GM18507 (cell line): ENCODE results near the gene EIF4G3.
A peak's percentile ranks its signal among the peaks of the same experiment; 100 is the strongest.

Experiments
- DNase-seq: peaks from one replicate; pipeline ENCODE4 v3.0.0; 2011; ENCODE audit warnings: low read depth; ENCODE audit not compliant: insufficient read length; ENCODE audit errors: extremely low spot score
- FAIRE-seq: peaks from 2 replicates; lab custom pipeline; 2011; peaks lifted over from hg19 to GRCh38; lab: Jason Lieb, UNC

EIF4G3 gene

DNA sequence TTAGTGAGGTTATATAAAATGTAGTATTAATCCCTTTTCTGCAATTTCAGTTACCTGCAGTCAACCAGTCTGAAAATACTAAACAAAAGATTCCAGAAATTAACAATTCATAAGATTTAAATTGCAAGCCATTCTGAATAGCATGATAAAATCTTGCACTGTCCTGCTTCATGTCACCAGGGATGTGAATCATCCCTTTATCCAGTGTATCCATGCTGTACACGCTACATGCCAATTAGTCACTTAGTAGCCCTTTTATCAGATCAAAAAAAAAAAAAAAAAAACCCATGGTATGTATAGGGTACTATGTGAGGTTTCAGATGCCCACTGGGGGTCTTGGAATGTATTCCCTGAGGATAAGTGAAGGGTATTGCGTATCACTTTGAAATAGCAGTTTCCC is 198.3 kb downstream of the EIF4G3 start:
- DNase-seq = no peak

DNA sequence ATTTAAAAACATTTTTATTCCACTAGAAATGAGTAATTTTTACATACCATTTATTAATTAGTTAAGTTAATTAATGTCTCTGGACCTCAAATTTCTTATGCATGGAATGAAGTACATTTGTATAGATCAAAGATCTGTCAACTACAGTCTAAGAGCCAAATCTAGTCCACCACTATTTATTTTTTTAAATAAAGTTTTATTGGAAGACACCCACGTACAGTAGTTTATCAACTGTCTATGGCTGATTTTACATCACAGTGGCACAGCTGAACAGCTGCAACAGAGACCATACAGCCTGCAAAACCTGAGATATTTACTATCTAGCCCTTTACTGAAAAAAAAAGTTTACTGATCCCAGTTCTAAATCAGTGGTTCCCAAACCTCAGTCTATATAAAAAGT is 201.0 kb downstream of the EIF4G3 start:
- no peak for DNase-seq
- no peak for FAIRE-seq

More for the DNA sequence above, 198.3 kb downstream of the EIF4G3 start:
- no peak for FAIRE-seq

DNA sequence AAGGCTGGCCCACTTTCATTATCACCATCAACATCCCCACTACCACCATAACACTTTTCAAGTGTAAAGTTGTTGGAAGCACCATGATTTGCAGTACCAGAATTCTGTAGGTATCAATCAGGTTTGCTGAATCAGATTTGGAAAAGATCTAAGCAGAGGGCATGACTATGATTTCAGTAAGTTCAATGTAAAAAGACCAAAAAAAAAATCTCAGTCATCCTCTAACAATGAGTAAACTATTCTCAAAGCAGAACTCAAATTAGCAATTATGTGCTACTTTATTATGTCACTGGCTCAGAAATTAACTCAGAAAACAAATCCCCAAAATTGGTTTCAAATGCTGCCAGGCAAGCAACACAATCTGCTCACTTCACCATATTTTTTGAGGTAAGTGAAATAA is 201.7 kb downstream of the EIF4G3 start:
- FAIRE-seq (no peak), DNase-seq (no peak)

DNA sequence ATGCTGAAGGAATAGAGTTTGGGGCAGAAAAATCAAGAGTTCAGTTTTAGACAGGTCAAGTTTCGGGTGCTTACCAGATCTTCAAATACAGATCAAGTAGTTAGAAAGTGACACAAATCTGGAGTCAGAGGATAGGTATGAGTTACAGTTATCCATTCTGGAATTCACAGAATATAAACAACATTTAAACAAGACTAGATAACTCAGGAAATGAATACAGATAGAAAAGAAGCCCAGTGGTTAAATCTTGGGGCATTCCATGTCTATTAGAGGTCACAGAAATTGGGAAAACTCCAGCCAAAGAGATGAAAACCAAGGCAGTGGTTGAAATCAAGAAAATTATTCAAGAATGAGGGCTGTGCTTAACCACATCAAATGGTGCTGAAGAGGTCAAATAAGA is 202.6 kb downstream of the EIF4G3 start:
- DNase-seq = no peak
- FAIRE-seq = no peak

DNA sequence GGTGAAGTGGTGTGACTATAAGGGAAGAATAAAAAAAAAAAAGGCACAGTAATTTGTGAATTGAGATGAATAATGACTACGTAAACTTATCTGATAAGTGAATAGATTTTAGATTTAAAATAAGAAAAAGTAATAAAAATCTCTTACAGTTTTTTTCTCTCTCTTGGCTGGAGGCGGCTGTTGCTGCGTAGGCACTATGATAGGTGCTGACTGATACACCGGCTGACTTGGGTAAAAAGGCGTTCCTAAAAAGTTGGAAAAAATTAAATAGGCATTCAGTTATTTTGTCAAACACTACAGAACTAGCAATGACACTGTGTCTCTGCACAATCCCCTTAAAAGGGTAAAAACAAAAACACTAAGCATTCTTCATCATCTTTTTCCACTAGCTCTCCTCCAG is 203.8 kb downstream of the EIF4G3 start:
- no peak for DNase-seq

DNA sequence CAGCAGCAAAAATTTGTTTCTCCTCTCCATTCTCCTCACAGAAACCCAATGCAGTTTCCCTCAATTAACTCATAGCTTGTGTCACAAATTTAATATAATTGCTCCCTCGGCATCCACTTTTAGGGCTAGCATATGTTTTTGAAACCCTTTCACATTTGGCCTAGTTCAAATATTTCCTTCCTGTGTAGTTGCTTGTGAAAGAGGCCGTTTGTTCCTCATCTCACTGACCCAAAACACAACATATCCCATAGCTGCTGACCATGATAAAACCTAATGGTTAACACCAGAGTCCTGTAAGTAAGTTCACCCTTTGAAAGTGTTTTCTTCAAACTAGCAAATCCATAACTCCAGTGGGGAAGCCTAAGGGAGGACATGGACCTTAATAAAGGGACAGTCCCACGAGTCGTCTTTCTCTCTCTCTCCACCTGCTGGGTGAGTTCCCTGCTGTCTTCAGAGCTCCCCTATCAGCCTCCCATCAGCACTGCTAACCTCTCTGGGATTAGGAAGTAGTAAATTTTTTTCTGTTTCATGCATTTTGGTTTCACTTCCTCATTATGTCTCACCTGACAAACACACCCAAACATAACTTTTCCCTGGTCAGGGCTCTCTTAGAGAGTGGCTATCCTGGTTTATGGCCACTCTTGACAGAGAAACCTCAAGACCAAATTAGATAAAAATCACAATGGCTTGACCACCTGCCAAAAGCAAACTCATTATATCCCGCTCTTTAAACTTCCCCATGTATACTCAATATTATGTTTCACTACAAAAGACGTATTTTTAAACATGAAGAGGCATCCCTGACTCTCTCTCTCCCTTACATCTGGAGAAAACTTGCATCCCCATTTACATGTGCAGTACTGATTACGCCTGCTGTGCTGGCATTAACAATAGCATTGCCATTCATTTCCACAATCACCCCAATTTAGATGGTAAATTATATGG is 211.9 kb downstream of the EIF4G3 start:
- FAIRE-seq (peak; percentile 81), DNase-seq (peak; percentile 18)

More for the DNA sequence above, 203.8 kb downstream of the EIF4G3 start:
- no peak for FAIRE-seq

DNA sequence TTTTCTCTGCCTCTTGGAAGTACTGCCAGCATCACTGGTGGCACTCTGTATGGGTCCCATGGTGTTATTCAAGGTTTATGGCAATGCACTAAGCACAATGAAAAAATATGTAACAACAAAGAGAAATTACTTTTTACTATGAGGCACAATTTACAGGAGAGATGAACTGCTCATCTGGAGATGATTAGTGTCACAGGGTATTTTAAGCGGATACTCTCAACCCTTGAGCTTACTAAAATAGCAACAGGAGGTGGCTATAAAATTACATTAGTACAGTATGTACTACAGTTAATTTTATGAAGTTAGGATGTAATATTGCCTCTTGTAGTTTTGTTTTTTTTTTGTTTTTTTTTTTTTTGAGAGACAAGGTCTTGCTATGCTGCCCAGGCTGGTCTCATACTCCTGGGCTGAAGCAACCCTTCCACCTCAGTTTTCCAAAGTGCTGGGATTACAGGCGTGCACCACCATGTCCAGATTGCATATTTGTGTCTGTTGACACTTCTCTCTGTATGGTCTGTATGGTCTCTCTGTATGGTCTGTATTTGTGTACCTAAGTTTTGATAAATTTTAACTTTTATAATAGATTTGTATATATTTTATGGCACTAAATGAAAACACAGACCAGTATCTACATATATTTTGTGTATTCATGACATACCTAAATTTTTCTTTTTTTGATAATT is 214.0 kb downstream of the EIF4G3 start:
- FAIRE-seq (no peak), DNase-seq (no peak)

DNA sequence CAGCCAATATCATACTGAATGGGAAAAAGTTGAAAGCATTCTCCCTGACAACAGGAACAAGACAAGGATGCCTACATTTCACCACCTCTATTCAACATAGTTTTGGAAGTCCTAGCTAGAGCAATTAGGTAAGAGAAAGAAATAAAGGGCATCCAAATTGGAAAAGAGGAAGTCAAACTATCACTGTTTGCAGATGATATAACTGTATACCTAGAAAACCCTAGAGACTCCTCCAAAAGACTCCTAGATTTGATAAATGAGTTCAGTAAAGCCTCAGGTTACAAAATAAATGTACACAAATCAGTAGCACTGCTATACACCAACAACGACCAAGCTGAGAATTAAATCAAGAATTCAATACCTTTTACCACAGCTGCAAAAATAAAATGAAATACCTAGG is 218.3 kb downstream of the EIF4G3 start:
- FAIRE-seq (no peak), DNase-seq (no peak)

DNA sequence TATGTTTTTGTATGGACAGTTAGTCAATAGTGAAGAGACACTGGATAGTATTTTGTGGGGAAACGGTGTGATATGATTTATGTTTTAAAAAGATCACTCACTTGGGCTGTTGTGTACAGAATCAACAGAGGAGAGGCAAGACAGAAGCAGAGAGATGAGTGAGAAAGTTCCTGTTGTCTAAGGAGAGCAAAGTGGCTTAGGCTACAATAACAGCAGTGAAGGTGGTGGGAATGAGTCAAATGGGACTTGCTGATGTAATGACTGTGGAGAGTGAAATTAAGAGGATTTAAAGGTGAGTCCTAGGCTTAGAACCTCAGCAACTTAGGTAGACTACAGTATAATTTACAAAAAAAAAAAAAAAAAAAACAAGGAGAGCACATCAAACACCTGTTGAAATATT is 220.4 kb downstream of the EIF4G3 start:
- no peak for FAIRE-seq
- DNase-seq = no peak

DNA sequence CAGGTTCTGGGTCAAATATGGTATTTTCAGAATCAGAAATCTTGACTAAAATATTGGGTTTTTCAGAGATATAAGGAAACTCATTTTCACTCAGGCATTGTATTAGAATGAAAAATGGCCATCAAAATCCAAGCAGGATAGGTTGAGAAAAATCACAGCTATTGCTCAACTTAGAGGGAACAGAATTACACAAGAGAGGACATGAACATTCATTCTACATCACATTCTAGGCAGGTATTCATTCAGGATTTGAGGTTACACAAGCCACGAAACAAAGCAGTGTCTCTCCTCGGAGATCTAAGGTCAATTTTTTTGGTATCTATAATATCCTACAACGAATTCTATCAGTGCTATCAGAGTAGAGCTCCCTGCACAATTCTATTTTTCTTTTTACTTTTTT is 226.0 kb downstream of the EIF4G3 start:
- FAIRE-seq (no peak), DNase-seq (no peak)

DNA sequence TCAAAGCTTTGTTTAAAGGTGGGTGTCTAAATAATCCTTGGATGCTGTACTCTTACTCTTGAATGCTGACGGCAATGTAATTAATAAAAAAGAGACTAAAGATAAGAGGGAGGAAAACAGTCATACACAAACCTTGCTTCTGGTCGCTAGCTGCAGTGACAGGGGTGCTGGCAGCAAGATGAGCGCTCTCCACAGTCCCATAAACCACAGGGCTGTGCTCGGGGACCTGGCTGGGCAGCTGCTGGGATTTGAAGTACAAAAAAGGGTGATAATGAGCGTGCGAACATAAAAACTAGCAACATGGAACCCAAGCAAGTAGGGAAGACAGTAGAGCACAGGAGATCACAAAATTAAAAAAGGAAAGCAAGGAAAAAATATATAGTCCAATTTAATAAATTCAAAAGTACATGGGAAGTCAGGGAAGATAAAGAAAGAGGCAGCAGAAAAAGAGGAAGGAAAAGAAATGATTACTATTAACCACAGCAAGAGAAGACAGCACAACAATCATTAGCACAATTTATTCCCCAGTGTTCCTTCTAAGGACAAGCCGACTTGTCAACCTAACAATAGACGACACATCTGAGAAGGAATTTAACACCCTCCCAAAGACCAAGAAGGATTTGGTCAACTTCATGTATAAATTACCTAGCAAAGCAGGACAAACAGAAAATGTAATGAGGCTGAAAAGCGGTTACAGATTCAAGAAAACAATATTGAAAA is 226.7 kb downstream of the EIF4G3 start:
- DNase-seq = no peak
- FAIRE-seq = no peak

DNA sequence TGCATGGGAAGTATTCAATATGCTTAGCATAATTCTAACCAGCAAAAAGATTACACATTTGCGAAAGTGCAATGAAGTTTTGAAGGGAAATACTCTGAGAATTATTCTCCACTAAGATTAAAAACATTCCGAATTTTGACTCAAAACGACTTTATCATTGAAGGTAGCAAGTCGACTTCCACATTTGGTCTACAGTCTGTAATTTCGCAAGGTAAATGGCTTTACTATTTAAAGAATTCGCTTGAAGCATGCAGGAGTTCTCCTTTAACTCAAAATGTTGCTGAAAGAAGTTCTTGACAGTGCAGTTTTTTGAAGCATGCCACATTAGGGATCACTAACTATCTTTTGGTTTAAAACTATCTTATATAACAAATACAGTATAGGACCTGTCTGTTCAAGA is 228.6 kb downstream of the EIF4G3 start:
- no peak for FAIRE-seq
- DNase-seq = no peak

DNA sequence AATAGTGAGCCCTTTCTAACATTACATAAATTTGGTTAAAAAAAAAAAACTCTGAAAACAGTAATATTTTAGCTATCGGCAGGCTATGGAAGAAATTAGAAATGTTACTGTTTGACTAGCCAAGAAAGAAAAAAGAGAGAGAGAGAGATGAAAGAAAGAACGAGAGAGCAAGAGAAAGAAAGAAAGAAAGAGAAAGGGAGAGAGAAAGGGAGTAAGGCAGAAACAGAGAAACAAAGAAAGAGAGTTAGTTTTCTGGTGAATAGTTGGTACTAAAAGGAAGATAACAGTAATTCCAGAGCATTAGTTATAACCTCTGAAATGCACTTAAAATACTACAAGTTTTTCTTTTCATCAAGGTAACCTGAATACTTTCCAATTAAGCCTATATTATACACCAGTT is 229.3 kb downstream of the EIF4G3 start:
- no peak for FAIRE-seq

DNA sequence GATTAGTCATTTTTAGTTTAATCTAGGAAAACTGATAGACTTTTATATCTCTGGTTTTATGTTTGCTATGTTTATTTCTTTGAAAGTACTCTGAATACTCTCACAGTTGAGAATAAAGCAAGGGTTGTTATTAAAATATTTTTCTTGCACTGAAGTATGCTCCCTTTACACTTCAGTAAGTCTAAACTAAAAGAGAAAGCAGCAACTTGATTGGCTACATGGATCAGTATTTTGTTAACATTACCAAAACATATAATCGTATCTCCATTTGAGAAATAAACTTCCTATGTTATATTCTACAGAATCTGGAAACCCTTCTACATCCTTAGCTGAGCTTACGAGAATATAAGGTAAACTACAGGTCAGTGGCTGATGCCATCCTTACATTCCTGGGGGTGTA is 240.1 kb downstream of the EIF4G3 start:
- DNase-seq (no peak), FAIRE-seq (no peak)

More for the DNA sequence above, 229.3 kb downstream of the EIF4G3 start:
- DNase-seq = no peak

DNA sequence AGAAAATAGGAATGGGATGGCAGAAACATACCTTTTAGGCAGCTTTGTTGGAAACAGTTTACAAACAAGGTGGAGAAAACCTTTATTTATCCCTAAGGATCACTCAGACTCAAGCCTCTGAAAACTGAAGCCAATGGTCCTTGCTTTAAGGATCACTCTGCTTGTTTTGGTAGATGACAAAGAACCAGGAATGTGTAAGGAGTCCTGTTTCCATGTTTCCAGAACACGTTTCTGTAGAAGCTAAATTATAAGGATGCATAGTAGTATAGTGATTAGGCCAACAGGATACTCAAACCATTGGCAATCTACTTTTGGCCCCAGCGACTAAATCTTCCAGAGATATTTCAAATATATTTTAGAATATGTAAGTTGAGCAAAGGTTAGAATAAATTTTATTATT is 240.5 kb downstream of the EIF4G3 start:
- FAIRE-seq (no peak), DNase-seq (no peak)

DNA sequence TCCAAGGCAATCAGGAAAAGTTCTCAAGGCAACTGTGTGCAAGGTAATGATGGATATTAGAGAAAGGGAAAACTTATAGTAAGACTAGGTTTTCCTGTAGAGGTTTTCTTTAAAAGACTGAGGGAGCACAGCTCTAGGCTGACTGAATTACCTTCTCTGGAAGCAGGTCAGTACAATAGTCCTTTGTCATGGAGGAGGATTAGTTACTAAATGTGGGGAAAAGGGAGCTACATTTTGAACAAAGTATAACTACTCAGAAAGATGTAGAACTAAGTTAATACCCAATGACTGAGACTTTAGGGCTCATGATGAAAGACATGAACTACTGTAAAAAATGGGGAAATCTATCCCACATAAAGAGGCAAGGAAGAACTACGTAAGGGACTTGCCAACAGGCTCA is 241.0 kb downstream of the EIF4G3 start:
- FAIRE-seq = no peak

DNA sequence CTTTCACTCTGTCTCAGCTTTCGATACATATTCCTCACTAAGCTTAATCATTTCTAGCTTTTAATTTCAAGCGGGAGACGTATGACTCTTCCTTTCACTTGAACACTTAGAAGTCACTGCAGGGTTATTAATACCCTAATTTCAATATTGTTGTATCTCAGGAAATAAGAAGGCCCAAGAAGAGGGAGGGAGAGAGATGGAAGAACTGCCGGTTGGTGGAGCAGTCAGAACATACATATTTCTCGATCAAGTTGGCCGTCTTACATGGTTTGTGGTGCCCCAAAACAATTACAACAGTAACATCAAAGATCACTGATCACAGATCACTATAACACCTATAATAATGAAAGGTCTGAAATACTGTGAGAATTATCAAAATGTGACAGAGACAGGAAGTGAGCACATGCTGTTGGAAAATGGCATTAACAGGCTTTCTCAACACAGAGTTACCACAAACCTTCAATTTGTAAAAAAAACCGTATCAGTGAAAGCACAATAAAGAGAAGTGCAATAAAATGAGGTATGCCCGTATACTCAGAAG is 244.2 kb downstream of the EIF4G3 start:
- FAIRE-seq (peak; percentile 75), DNase-seq (peak; percentile 2)

More for the DNA sequence above, 241.0 kb downstream of the EIF4G3 start:
- no peak for DNase-seq

DNA sequence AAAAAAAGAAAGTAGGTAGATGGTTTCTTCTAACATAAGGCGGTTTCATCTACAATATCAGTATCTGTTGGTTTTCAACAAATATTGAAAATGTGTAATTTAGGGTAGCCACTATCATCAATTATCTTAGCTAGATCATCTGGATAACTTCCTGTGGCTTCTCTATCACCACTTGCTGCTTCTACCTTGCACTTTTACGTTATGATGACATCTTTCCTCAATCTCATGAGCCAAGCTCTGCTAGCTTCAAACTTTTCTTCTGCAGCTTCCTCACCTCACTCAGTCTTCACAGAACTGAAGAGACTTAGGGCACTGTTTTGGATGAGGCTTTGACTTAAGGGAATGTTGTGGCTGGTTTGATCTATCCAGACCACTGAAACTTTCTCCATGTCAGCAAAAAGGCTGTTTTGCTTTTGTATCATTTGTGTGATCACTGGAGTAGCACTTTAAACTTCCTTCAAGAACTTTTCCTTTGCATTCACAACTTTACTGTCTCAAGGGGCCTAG is 244.7 kb downstream of the EIF4G3 start:
- no peak for FAIRE-seq
- DNase-seq = no peak

DNA sequence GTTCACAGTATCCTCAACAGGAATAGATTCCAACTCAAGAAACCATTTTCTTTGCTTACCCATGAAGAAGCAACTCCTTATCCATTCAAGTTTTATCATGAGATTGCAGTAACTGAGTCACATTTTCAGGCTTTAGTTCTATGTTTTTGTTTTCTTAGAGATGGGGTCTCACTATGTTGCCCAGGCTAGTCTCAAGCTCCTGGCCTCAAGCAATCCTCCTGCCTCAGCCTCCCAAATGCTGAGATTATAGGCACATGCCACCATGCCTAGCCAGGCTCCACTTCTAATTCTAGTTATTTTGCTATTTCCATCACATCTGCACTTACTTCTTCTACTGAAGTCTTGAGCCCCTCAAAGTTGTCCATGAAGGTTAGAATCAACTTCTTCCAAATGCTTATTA is 246.3 kb downstream of the EIF4G3 start:
- FAIRE-seq = peak; percentile 33
- no peak for DNase-seq

DNA sequence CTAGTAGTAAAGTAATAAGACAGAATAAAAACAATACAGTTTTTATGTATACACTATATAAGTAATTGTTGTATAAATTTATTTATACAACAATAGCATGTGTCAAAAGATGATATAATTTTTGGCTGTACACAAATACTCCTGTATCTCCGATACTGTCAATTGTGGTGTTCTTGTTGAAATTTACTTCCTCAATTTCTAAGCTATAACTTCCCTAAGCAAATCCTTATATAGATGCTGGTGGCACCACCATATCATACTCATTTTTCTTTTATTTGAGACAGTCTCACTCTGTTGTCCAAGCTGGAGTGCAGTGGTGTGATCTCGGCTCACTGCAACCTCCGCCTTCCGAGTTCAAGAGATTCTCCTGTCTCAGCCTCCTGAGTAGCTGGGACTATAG is 248.6 kb downstream of the EIF4G3 start:
- no peak for FAIRE-seq
- DNase-seq = no peak
